GM12878 (cell line): Measurements from ENCODE around the gene TM6SF1. TPM values are rescaled to one million over a fixed set of nuclear protein-coding genes. Genes with fewer than 3 reads are reported as not detected.

Experiments used
- CEBPB ChIP-seq, 2 experiments: fragments of 150-350 bp in 1 of 2; IDR thresholded peaks; 2 replicates each; pipeline ENCODE4 v1.6.1; 2012 to 2014; ENCODE audit warnings: low read depth in 2 of 2, low read length in 2 of 2, borderline replicate concordance in 1 of 2, inconsistent platforms in 1 of 2
- CHD1 ChIP-seq: IDR thresholded peaks from 2 replicates; pipeline ENCODE4 v1.6.1; 2012; ENCODE audit warnings: low read depth, low read length, improper control_type of control experiment
- CHD2 ChIP-seq: IDR thresholded peaks from 2 replicates; pipeline ENCODE4 v1.6.1; 2011; ENCODE audit warnings: low read depth, low read length, improper control_type of control experiment, borderline replicate concordance
- CREB1 ChIP-seq: IDR thresholded peaks from 2 replicates; pipeline ENCODE4 v1.6.1; 2012; ENCODE audit warnings: low read depth, mild to moderate bottlenecking, inconsistent platforms
- EZH2 ChIP-seq: IDR thresholded peaks from 2 replicates; pipeline ENCODE4 v1.6.1; 2012; ENCODE audit warnings: low read depth, mild to moderate bottlenecking, control low read depth, inconsistent platforms, low read length, borderline replicate concordance; ENCODE audit not compliant: control insufficient read depth
- FOS ChIP-seq: IDR thresholded peaks from 3 replicates; pipeline ENCODE4 v1.6.1; 2011; ENCODE audit warnings: borderline replicate concordance; ENCODE audit not compliant: insufficient read length; ENCODE audit errors: extremely low read depth
- FOXK2 ChIP-seq: fragments of 450-650 bp; IDR thresholded peaks from 2 replicates; pipeline ENCODE4 v1.6.1; 2017; ENCODE audit warnings: mild to moderate bottlenecking, moderate library complexity
- FOXM1 ChIP-seq: IDR thresholded peaks from 2 replicates; pipeline ENCODE4 v1.6.1; 2012; ENCODE audit warnings: low read depth, mild to moderate bottlenecking, inconsistent platforms, low read length, moderate library complexity
- GATAD2B ChIP-seq: fragments of 450-650 bp; conservative IDR thresholded peaks from 2 replicates; pipeline ENCODE4 v1.6.1; 2017; ENCODE audit warnings: low read depth, mild to moderate bottlenecking, moderate library complexity
- HDAC2 ChIP-seq: fragments of 200-600 bp; sonication (generic); IDR thresholded peaks from 2 replicates; pipeline ENCODE4 v1.6.1; 2017
- MEF2B ChIP-seq: fragments of 450-650 bp; IDR thresholded peaks from 2 replicates; pipeline ENCODE4 v1.6.1; 2018; ENCODE audit warnings: mild to moderate bottlenecking, moderate library complexity; ENCODE audit not compliant: partially characterized antibody, poor library complexity, severe bottlenecking
- RBBP5 ChIP-seq: fragments of 200-600 bp; sonication (generic); conservative IDR thresholded peaks from 2 replicates; pipeline ENCODE4 v1.6.1; 2016
- RCOR1 ChIP-seq: conservative IDR thresholded peaks from 2 replicates; pipeline ENCODE4 v1.6.1; 2012; ENCODE audit warnings: low read depth, low read length, improper control_type of control experiment
- RUNX3 ChIP-seq: IDR thresholded peaks from 2 replicates; pipeline ENCODE4 v1.6.1; 2012; ENCODE audit warnings: low read length, inconsistent platforms
- SMAD5 ChIP-seq: IDR thresholded peaks from 2 replicates; pipeline ENCODE4 v1.6.1; 2016; ENCODE audit warnings: antibody characterized with exemption, low read depth
- TCF3 ChIP-seq: IDR thresholded peaks from 2 replicates; pipeline ENCODE4 v1.6.1; 2012; ENCODE audit warnings: low read depth, mild to moderate bottlenecking, low read length, borderline replicate concordance; ENCODE audit not compliant: insufficient read depth
- ZNF274 ChIP-seq: IDR thresholded peaks from one replicate; pipeline ENCODE4 v1.8.0; 2011; ENCODE audit not compliant: insufficient read length, insufficient read depth
- polyA plus RNA-seq, 11 experiments: library from polyadenylated mRNA; depleted of rRNA in 4 of 11; unstranded in 6 of 11; stranded (reverse) in 5 of 11; fragments of >200 nt; fragmentation: Nextera tagmentation in 4 of 11; fragmentation: Illumina TruSeq in 1 of 11; extraction: Ambion mirVana in 4 of 11; extraction: Trizol in 1 of 11; gene quantifications; 1 replicate in 1 of 11; 2 replicates in 10 of 11; pipeline versions ENCODE4 v1.2.1 to v1.2.3, GENCODE V29; 2011 to 2016; ENCODE audit warnings: inconsistent platforms in 2 of 11, missing spikeins in 2 of 11, low read depth in 1 of 11
- total RNA-seq, 4 experiments: library from RNA; depleted of rRNA in 3 of 4; stranded (reverse); fragments of >200 nt in 3 of 4; fragmentation: Illumina TruSeq in 1 of 4; extraction: Trizol in 1 of 4; gene quantifications; 2 replicates each; pipeline versions ENCODE4 v1.2.1 to v1.2.3, GENCODE V29; 2013 to 2021
- TF ChIP-seq, protein P1 (sequence below): fragments of 450-650 bp; IDR thresholded peaks from 2 replicates; pipeline ENCODE4 v1.6.1; 2017; ENCODE audit warnings: mild to moderate bottlenecking, moderate library complexity
- TF ChIP-seq, protein P2 (sequence below): fragments of 450-650 bp; IDR thresholded peaks from 2 replicates; pipeline ENCODE4 v1.6.1; 2018; ENCODE audit warnings: mild to moderate bottlenecking, low read depth, moderate library complexity; ENCODE audit not compliant: partially characterized antibody
- TF ChIP-seq, protein P3 (sequence below): fragments of 450-650 bp; IDR thresholded peaks from 2 replicates; pipeline ENCODE4 v1.6.1; 2017; ENCODE audit warnings: mild to moderate bottlenecking, moderate library complexity

Gene TM6SF1
- total and polyA plus RNA-seq, 10 of the 15 experiments (the other 5 are each of a cell fraction or from before 2014, with no cell fraction given) = 0.56 to 2.7 (median 1.2) TPM

DNA sequence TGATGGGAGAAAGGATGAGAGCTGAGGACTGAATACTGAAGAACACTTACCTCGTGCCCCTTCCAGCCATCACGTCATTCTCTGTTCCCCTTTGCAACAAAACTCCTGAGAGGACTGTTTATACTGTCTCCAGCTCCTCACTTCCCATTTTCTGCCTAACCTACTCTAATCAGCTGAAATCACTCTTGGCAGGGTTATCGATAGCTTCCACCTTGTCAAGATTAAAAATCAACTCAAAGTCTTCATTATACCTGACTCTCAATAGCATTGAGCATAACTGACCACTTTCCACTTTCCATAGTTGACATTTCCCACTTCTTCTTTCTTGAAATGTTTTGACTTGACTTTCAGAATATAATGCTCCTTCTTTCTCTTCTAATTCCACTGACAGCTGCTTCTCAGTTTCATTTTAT is 44.7 kb upstream of the TM6SF1 start (continued):
- TF ChIP-seq, protein P1, sequence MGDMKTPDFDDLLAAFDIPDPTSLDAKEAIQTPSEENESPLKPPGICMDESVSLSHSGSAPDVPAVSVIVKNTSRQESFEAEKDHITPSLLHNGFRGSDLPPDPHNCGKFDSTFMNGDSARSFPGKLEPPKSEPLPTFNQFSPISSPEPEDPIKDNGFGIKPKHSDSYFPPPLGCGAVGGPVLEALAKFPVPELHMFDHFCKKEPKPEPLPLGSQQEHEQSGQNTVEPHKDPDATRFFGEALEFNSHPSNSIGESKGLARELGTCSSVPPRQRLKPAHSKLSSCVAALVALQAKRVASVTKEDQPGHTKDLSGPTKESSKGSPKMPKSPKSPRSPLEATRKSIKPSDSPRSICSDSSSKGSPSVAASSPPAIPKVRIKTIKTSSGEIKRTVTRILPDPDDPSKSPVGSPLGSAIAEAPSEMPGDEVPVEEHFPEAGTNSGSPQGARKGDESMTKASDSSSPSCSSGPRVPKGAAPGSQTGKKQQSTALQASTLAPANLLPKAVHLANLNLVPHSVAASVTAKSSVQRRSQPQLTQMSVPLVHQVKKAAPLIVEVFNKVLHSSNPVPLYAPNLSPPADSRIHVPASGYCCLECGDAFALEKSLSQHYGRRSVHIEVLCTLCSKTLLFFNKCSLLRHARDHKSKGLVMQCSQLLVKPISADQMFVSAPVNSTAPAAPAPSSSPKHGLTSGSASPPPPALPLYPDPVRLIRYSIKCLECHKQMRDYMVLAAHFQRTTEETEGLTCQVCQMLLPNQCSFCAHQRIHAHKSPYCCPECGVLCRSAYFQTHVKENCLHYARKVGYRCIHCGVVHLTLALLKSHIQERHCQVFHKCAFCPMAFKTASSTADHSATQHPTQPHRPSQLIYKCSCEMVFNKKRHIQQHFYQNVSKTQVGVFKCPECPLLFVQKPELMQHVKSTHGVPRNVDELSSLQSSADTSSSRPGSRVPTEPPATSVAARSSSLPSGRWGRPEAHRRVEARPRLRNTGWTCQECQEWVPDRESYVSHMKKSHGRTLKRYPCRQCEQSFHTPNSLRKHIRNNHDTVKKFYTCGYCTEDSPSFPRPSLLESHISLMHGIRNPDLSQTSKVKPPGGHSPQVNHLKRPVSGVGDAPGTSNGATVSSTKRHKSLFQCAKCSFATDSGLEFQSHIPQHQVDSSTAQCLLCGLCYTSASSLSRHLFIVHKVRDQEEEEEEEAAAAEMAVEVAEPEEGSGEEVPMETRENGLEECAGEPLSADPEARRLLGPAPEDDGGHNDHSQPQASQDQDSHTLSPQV = no peak
- TF ChIP-seq, protein P2, sequence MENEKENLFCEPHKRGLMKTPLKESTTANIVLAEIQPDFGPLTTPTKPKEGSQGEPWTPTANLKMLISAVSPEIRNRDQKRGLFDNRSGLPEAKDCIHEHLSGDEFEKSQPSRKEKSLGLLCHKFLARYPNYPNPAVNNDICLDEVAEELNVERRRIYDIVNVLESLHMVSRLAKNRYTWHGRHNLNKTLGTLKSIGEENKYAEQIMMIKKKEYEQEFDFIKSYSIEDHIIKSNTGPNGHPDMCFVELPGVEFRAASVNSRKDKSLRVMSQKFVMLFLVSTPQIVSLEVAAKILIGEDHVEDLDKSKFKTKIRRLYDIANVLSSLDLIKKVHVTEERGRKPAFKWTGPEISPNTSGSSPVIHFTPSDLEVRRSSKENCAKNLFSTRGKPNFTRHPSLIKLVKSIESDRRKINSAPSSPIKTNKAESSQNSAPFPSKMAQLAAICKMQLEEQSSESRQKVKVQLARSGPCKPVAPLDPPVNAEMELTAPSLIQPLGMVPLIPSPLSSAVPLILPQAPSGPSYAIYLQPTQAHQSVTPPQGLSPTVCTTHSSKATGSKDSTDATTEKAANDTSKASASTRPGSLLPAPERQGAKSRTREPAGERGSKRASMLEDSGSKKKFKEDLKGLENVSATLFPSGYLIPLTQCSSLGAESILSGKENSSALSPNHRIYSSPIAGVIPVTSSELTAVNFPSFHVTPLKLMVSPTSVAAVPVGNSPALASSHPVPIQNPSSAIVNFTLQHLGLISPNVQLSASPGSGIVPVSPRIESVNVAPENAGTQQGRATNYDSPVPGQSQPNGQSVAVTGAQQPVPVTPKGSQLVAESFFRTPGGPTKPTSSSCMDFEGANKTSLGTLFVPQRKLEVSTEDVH = no peak
- no peak for TF ChIP-seq FOS
- TF ChIP-seq TCF3 = no peak
- no peak for TF ChIP-seq FOXM1
- TF ChIP-seq GATAD2B = no peak
- no peak for TF ChIP-seq EZH2
- TF ChIP-seq, protein P3, sequence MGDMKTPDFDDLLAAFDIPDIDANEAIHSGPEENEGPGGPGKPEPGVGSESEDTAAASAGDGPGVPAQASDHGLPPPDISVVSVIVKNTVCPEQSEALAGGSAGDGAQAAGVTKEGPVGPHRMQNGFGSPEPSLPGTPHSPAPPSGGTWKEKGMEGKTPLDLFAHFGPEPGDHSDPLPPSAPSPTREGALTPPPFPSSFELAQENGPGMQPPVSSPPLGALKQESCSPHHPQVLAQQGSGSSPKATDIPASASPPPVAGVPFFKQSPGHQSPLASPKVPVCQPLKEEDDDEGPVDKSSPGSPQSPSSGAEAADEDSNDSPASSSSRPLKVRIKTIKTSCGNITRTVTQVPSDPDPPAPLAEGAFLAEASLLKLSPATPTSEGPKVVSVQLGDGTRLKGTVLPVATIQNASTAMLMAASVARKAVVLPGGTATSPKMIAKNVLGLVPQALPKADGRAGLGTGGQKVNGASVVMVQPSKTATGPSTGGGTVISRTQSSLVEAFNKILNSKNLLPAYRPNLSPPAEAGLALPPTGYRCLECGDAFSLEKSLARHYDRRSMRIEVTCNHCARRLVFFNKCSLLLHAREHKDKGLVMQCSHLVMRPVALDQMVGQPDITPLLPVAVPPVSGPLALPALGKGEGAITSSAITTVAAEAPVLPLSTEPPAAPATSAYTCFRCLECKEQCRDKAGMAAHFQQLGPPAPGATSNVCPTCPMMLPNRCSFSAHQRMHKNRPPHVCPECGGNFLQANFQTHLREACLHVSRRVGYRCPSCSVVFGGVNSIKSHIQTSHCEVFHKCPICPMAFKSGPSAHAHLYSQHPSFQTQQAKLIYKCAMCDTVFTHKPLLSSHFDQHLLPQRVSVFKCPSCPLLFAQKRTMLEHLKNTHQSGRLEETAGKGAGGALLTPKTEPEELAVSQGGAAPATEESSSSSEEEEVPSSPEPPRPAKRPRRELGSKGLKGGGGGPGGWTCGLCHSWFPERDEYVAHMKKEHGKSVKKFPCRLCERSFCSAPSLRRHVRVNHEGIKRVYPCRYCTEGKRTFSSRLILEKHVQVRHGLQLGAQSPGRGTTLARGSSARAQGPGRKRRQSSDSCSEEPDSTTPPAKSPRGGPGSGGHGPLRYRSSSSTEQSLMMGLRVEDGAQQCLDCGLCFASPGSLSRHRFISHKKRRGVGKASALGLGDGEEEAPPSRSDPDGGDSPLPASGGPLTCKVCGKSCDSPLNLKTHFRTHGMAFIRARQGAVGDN = no peak
- no peak for TF ChIP-seq FOXK2
- TF ChIP-seq MEF2B = no peak
- TF ChIP-seq SMAD5 = no peak
- no peak for TF ChIP-seq RCOR1
- TF ChIP-seq ZNF274 = no peak
- no peak for TF ChIP-seq CHD1
- no peak for TF ChIP-seq CHD2
- TF ChIP-seq CREB1 = no peak
- TF ChIP-seq RBBP5 = no peak
- TF ChIP-seq RUNX3 = peak; percentile 68
- TF ChIP-seq CEBPB (IDR thresholded peaks at IDR 0.05; ENCODE audit: borderline replicate concordance in 1 of 2, low read depth in 2 of 2, low read length in 2 of 2) = no peak
- no peak for TF ChIP-seq HDAC2
